Measurements from ENCODE around the gene VWA8. TPM values are rescaled to one million over a fixed set of nuclear protein-coding genes. Genes with fewer than 3 reads are reported as not detected.
A peak's percentile ranks its signal among the peaks of the same experiment; 100 is the strongest.

The VWA8 gene
- total RNA-seq, 4 donors from 2014 or later: 12.0 to 34.0 (median 16.6) TPM

DNA sequence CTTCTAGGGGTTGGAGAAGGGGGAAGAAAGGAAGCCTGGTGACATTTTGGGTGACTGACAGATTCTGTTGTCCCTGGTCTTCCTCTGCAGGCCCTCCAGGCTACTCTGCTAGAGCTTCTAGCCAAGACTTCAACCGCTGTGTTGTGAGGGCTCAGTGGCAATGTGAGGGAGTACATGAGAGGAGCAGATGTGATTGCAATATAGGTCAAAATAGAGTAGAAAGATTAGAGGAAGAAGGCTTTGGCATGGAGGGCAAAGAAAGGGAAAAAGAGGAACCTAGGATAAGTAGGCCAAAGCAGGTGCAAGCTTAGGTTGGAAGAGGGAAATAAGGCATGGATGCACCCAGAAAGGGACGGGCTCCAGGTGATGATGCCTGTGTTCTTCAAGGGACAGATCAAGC lies 286.7 kb downstream of the VWA8 start:
- WGBS: 43% methylated on average over 2 of the region's 2 CpGs
- Histone ChIP-seq H3K27me3 (no peaks in the 10 kb centered on the region), H3K27ac (no peak overlapping the region), H3K9me3 (no peaks in the 10 kb centered on the region), H3K36me3 (peaks cover 5% of the 10 kb centered on the region), H3K4me1 (no peaks in the 10 kb centered on the region), H3K4me3 (no peak overlapping the region)
- TF ChIP-seq EP300 (IDR thresholded peaks at IDR 0.05): no peak
- no peak for TF ChIP-seq POLR2AphosphoS5 (IDR thresholded peaks at IDR 0.05)
- TF ChIP-seq POLR2A (IDR thresholded peaks at IDR 0.05): no peak
- TF ChIP-seq, protein P1, sequence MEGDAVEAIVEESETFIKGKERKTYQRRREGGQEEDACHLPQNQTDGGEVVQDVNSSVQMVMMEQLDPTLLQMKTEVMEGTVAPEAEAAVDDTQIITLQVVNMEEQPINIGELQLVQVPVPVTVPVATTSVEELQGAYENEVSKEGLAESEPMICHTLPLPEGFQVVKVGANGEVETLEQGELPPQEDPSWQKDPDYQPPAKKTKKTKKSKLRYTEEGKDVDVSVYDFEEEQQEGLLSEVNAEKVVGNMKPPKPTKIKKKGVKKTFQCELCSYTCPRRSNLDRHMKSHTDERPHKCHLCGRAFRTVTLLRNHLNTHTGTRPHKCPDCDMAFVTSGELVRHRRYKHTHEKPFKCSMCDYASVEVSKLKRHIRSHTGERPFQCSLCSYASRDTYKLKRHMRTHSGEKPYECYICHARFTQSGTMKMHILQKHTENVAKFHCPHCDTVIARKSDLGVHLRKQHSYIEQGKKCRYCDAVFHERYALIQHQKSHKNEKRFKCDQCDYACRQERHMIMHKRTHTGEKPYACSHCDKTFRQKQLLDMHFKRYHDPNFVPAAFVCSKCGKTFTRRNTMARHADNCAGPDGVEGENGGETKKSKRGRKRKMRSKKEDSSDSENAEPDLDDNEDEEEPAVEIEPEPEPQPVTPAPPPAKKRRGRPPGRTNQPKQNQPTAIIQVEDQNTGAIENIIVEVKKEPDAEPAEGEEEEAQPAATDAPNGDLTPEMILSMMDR (IDR thresholded peaks at IDR 0.05): no peak
- DNase-seq (ENCODE audit: low spot score in 2 of 2): no peak

DNA sequence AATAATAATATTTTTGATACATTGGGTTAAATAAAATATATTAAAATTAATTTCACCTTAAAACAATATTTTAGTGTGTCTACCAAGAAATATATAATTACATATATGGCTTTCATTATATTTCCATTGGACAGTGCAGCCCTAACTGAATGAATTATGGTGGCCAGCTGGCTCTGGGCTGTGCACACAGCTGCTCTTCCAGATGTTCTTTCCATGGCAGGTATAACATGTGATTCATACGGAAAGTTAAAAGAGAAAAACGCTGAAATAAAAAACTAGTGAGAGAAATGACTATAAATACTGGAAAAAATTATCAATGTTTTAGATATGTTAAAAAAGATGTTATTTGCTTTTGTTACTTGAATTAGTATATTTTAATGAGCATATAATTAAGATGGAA lies 287.3 kb downstream of the VWA8 start:
- TF ChIP-seq POLR2AphosphoS5 (IDR thresholded peaks at IDR 0.05): no peak
- no peak for TF ChIP-seq POLR2A (IDR thresholded peaks at IDR 0.05)
- TF ChIP-seq, protein P1 (IDR thresholded peaks at IDR 0.05): no peak
- TF ChIP-seq EP300 (IDR thresholded peaks at IDR 0.05): no peak
- Histone ChIP-seq H3K4me1 (no peaks in the 10 kb centered on the region), H3K36me3 (peaks cover 5% of the 10 kb centered on the region), H3K27ac (no peak overlapping the region), H3K9me3 (no peaks in the 10 kb centered on the region), H3K27me3 (no peaks in the 10 kb centered on the region), H3K4me3 (no peak overlapping the region)
- 69% methylated on average over 2 of the region's 2 CpGs for WGBS
- DNase-seq (ENCODE audit: low spot score in 2 of 2): no peak

DNA sequence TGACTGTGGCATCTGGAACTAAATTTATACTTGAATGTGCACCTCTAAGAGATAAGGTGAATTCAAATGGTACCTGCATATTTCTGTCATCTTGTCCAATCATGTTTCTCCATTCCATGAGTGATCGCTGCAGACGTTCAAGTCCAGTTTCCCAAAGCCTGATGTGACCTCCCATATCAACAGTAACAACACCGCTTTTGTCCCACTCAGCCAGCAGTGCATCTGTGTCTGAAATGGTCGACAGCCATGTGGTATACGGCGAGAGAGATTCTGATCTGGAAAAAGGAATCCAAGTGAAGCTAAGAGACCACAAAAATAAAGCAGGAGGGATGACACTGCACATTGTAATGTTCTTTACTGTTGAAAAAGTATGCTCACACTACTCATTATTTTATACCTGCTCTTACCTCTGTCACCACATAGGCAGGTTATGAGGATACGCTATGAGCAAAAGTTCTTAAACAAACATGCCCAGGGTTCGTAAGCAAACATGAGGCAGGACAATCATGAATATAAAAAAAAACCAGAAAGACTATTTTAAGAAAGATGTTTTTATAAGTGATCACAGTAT lies 290.0 kb downstream of the VWA8 start:
- WGBS: 85% methylated on average over 8 of the region's 8 CpGs
- TF ChIP-seq POLR2AphosphoS5 (IDR thresholded peaks at IDR 0.05) (no peak), EP300 (IDR thresholded peaks at IDR 0.05) (no peak), POLR2A (IDR thresholded peaks at IDR 0.05) (no peak)
- TF ChIP-seq, protein P1 (IDR thresholded peaks at IDR 0.05): no peak

DNA sequence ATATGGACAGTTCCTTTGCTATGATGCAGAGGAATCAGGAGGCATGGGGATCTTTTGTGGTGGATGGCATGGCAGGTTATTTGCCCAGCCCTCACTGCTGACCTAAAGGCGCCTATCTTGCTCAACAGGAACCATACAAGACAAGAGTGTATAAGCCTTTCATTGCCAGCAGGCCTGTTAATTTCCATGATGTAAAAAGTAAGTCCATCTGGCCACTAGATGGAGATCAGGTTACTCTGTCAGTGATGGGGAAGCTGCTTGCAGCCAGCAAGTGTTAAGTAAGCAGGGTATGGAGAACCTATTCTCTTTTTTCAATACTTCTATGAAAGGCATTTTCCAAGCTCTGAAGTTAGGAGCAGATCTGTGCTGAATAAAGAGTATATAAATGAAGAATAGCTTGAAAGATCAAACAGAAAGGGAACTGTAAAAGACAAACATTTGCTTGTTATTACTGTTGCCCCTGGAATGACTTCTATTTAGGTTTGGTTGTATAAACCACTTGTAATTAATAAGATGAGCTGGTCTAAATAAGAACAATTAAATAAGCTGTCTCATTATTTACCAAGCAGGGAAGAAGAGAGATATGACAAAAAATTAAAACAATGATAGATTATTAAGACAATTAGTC lies 292.7 kb downstream of the VWA8 start:
- 11% methylated on average over 1 of the region's 1 CpG for WGBS
- Histone ChIP-seq H3K4me1 (no peaks in the 10 kb centered on the region), H3K27me3 (no peaks in the 10 kb centered on the region), H3K36me3 (peaks cover 5% of the 10 kb centered on the region), H3K27ac (no peak overlapping the region), H3K4me3 (no peak overlapping the region), H3K9me3 (no peaks in the 10 kb centered on the region)
- TF ChIP-seq POLR2AphosphoS5 (IDR thresholded peaks at IDR 0.05): no peak
- TF ChIP-seq, protein P1 (IDR thresholded peaks at IDR 0.05): peak; percentile 54 to 79
- DNase-seq (ENCODE audit: low spot score in 2 of 2): no peak

More for the DNA sequence above, 290.0 kb downstream of the VWA8 start:
- Histone ChIP-seq H3K4me1 (no peaks in the 10 kb centered on the region), H3K27ac (no peak overlapping the region), H3K27me3 (no peaks in the 10 kb centered on the region), H3K36me3 (peaks cover 5% of the 10 kb centered on the region), H3K9me3 (no peaks in the 10 kb centered on the region), H3K4me3 (no peak overlapping the region)
- no peak for DNase-seq (ENCODE audit: low spot score in 2 of 2)

DNA sequence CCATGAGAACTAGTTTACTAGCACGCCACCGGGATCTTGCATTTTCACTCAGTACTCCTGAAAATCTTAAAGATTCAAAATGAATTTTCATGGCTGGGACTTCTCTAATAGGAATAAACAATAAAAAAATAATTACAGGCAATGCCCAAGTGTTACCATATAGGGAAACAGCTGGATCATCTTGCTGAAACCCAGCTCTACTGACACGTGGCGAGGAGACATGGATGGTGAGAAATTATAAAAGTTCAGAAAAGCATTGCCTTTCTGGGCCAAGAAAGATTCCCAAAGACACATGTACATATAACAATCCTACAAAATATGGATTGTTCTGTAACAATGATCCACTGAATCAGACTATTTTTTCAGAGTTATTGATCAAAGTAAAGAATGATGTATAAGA lies 294.3 kb downstream of the VWA8 start:
- Histone ChIP-seq H3K27ac (no peak overlapping the region), H3K4me1 (no peaks in the 10 kb centered on the region), H3K9me3 (no peaks in the 10 kb centered on the region), H3K27me3 (no peaks in the 10 kb centered on the region), H3K4me3 (no peak overlapping the region), H3K36me3 (peaks cover 5% of the 10 kb centered on the region)
- DNase-seq (ENCODE audit: low spot score in 2 of 2): no peak
- 92% methylated on average over 4 of the region's 4 CpGs for WGBS
- TF ChIP-seq POLR2A (IDR thresholded peaks at IDR 0.05) (no peak), POLR2AphosphoS5 (IDR thresholded peaks at IDR 0.05) (no peak), EP300 (IDR thresholded peaks at IDR 0.05) (no peak)
- TF ChIP-seq, protein P1 (IDR thresholded peaks at IDR 0.05): no peak
